ENCODE measurements around the gene ARL16. TPM values are rescaled to one million over a fixed set of nuclear protein-coding genes. Genes with fewer than 3 reads are reported as not detected.

The ARL16 gene
- polyA plus RNA-seq, 1 donor from 2014 or later = 156 TPM

GRCh38 chr17:81719410-81720266 lies 36.0 kb upstream of the ARL16 start:
- TF ChIP-seq EZH2 (IDR thresholded peaks at IDR 0.05; ENCODE audit: borderline replicate concordance, insufficient read depth, low read length, poor library complexity, severe bottlenecking) = no peak
- no peak for TF ChIP-seq MXI1 (conservative IDR thresholded peaks at IDR 0.05; ENCODE audit: poor library complexity, severe bottlenecking)
- no peak for TF ChIP-seq EP300 (conservative IDR thresholded peaks at IDR 0.05; ENCODE audit: poor library complexity, severe bottlenecking)
- TF ChIP-seq POLR2AphosphoS5 (IDR thresholded peaks at IDR 0.05) = no peak
- no peak overlapping the region for H3K27ac ChIP-seq (ENCODE audit: low read length)

GRCh38 chr17:81717766-81718089 lies 34.1 kb upstream of the ARL16 start:
- no peak for TF ChIP-seq TAF1 (IDR thresholded peaks at IDR 0.05; ENCODE audit: low read depth)
- TF ChIP-seq MXI1 (conservative IDR thresholded peaks at IDR 0.05; ENCODE audit: poor library complexity, severe bottlenecking) = no peak
- no peak for TF ChIP-seq POLR2AphosphoS5 (IDR thresholded peaks at IDR 0.05)
- TF ChIP-seq RAD21 (conservative IDR thresholded peaks at IDR 0.05) = no peak
- no peak for TF ChIP-seq EP300 (conservative IDR thresholded peaks at IDR 0.05; ENCODE audit: poor library complexity, severe bottlenecking)
- TF ChIP-seq REST (IDR thresholded peaks at IDR 0.05; ENCODE audit: borderline replicate concordance) = no peak
- no peak for TF ChIP-seq EZH2 (IDR thresholded peaks at IDR 0.05; ENCODE audit: borderline replicate concordance, insufficient read depth, low read length, poor library complexity, severe bottlenecking)
- no peak for TF ChIP-seq SMC3 (conservative IDR thresholded peaks at IDR 0.05; ENCODE audit: poor library complexity)
- no peak for TF ChIP-seq CTCF (IDR thresholded peaks at IDR 0.05; ENCODE audit: poor library complexity, severe bottlenecking)
- no peak overlapping the region for H2AFZ ChIP-seq (ENCODE audit: low read depth, low read length)
- H3K4me3 ChIP-seq (ENCODE audit: low read length) = no peak overlapping the region
- no peaks in the 10 kb centered on the region for H3K9me3 ChIP-seq (ENCODE audit: low read length)
- no peak overlapping the region for H3K4me2 ChIP-seq (ENCODE audit: low read length)
- no peaks in the 10 kb centered on the region for H3K9me2 ChIP-seq (ENCODE audit: insufficient read depth, low read length)
- H3K79me2 ChIP-seq (replicated peaks; ENCODE audit: insufficient read depth, low read length) = no peaks in the 10 kb centered on the region
- no peak overlapping the region for H3K9ac ChIP-seq (ENCODE audit: low read length)
- H3K27me3 ChIP-seq (ENCODE audit: insufficient read depth, low read depth, low read length) = no peaks in the 10 kb centered on the region
- H4K20me1 ChIP-seq (ENCODE audit: insufficient read depth) = no peaks in the 10 kb centered on the region
- no peaks in the 10 kb centered on the region for H3K36me3 ChIP-seq (ENCODE audit: insufficient read depth, low read length)
- H3K27ac ChIP-seq (ENCODE audit: low read length) = no peak overlapping the region
- no peaks in the 10 kb centered on the region for H3F3A ChIP-seq (ENCODE audit: insufficient read depth, low read length, poor library complexity, severe bottlenecking)

More at GRCh38 chr17:81719410-81720266, 36.0 kb upstream of the ARL16 start:
- no peaks in the 10 kb centered on the region for H3K27me3 ChIP-seq (ENCODE audit: insufficient read depth, low read depth, low read length)
- no peaks in the 10 kb centered on the region for H3K9me3 ChIP-seq (ENCODE audit: low read length)
- no peak overlapping the region for H3K4me2 ChIP-seq (ENCODE audit: low read length)
- no peaks in the 10 kb centered on the region for H3F3A ChIP-seq (ENCODE audit: insufficient read depth, low read length, poor library complexity, severe bottlenecking)
- H3K79me2 ChIP-seq (replicated peaks; ENCODE audit: insufficient read depth, low read length) = no peaks in the 10 kb centered on the region
- no peak overlapping the region for H2AFZ ChIP-seq (ENCODE audit: low read depth, low read length)
- H3K4me3 ChIP-seq (ENCODE audit: low read length) = no peak overlapping the region
- no peaks in the 10 kb centered on the region for H4K20me1 ChIP-seq (ENCODE audit: insufficient read depth)
- H3K9me2 ChIP-seq (ENCODE audit: insufficient read depth, low read length) = no peaks in the 10 kb centered on the region
- no peak overlapping the region for H3K9ac ChIP-seq (ENCODE audit: low read length)
- no peaks in the 10 kb centered on the region for H3K36me3 ChIP-seq (ENCODE audit: insufficient read depth, low read length)

Data from neural cell (in vitro differentiated cells).